HEK293 (cell line): ENCODE measurements around the gene TPBGL.

Source experiments
- CTCF ChIA-PET: fragments of 350-600 bp; formaldehyde crosslinking; extraction: SDS; loops from one replicate; lab custom pipeline; 2021; ENCODE audit warnings: antibody characterized with exemption; lab: Yijun Ruan, JAX
- POLR2A ChIA-PET: fragments of 300-600 bp; formaldehyde crosslinking; extraction: SDS; loops from one replicate; lab custom pipeline; 2020; ENCODE audit warnings: antibody characterized with exemption, inconsistent platforms; lab: Yijun Ruan, JAX
- H3K27ac ChIP-seq: fragments of 200-500 bp; sonication (Bioruptor generic); 2 replicates; pipeline ENCODE4 v1.5.1; 2014; ENCODE audit warnings: low read depth, low read length, control low read depth, inconsistent platforms; ENCODE audit errors: extremely low read depth
- H3K36me3 ChIP-seq, 2 experiments: fragments of 200-500 bp in 1 of 2; sonication (Bioruptor generic) in 1 of 2; 1 replicate in 1 of 2; 2 replicates in 1 of 2; pipeline ENCODE4 v1.5.1; 2014 to 2017; ENCODE audit warnings: inconsistent platforms in 2 of 2, low read length in 2 of 2; ENCODE audit not compliant: control insufficient read depth in 2 of 2, insufficient read depth in 1 of 2
- H3K4me1 ChIP-seq: fragments of 200-500 bp; sonication (Bioruptor generic); 2 replicates; pipeline ENCODE4 v1.5.1; 2014; ENCODE audit warnings: mild to moderate bottlenecking, low read length, inconsistent platforms; ENCODE audit not compliant: control insufficient read depth, insufficient read depth
- H3K4me3 ChIP-seq: 2 replicates; pipeline ENCODE4 v1.5.1; 2011; ENCODE audit warnings: low read depth, mild to moderate bottlenecking, control low read depth, low read length, moderate library complexity
- H3K9me3 ChIP-seq: fragments of 200-500 bp; sonication (Bioruptor generic); 2 replicates; pipeline ENCODE4 v1.5.1; 2014; ENCODE audit warnings: low read depth, low read length, inconsistent platforms; ENCODE audit not compliant: control insufficient read depth, insufficient read depth
- AEBP2 ChIP-seq: fragments of 450-650 bp; formaldehyde crosslinking; IDR thresholded peaks from 2 replicates; pipeline ENCODE4 v1.5.1; 2016; ENCODE audit warnings: missing biosample characterization, missing genetic modification characterization, borderline replicate concordance
- ATF2 ChIP-seq: fragments of 450-650 bp; formaldehyde crosslinking; IDR thresholded peaks from 2 replicates; pipeline ENCODE4 v1.5.1; 2016; ENCODE audit warnings: missing biosample characterization, missing genetic modification characterization, low read depth
- EGR2 ChIP-seq: fragments of 450-650 bp; formaldehyde crosslinking; IDR thresholded peaks from 2 replicates; pipeline ENCODE4 v1.5.1; 2016; ENCODE audit warnings: low read depth, missing biosample characterization, missing genetic modification characterization
- HOXD13 ChIP-seq: sonication (generic); formaldehyde crosslinking; IDR thresholded peaks from 2 replicates; pipeline ENCODE4 v1.8.0; 2022; ENCODE audit warnings: missing genetic modification reagents, borderline replicate concordance
- INSM2 ChIP-seq: fragments of 450-650 bp; formaldehyde crosslinking; IDR thresholded peaks from 2 replicates; pipeline ENCODE4 v1.5.1; 2016; ENCODE audit warnings: missing biosample characterization, missing genetic modification characterization
- MEIS1 ChIP-seq: sonication (generic); formaldehyde crosslinking; IDR thresholded peaks from 2 replicates; pipeline ENCODE4 v1.8.1; 2022; ENCODE audit warnings: missing genetic modification reagents, mild to moderate bottlenecking, borderline replicate concordance
- REST ChIP-seq: fragments of 450-650 bp; formaldehyde crosslinking; IDR thresholded peaks from 2 replicates; pipeline ENCODE4 v1.5.1; 2016; ENCODE audit warnings: missing biosample characterization, missing genetic modification characterization
- SALL2 ChIP-seq: fragments of 450-650 bp; formaldehyde crosslinking; IDR thresholded peaks from 2 replicates; pipeline ENCODE4 v1.5.0; 2017; ENCODE audit warnings: missing biosample characterization, mild to moderate bottlenecking, missing genetic modification characterization, borderline replicate concordance
- SP3 ChIP-seq: fragments of 450-650 bp; formaldehyde crosslinking; IDR thresholded peaks from 2 replicates; pipeline ENCODE4 v1.5.1; 2016; ENCODE audit warnings: missing biosample characterization, missing genetic modification characterization
- ZBTB1 ChIP-seq: fragments of 450-650 bp; formaldehyde crosslinking; IDR thresholded peaks from 2 replicates; pipeline ENCODE4 v1.5.1; 2016; ENCODE audit warnings: missing biosample characterization, missing genetic modification characterization
- ZBTB44 ChIP-seq: fragments of 450-650 bp; IDR thresholded peaks from 2 replicates; pipeline ENCODE4 v1.5.1; 2018; ENCODE audit warnings: missing biosample characterization, mild to moderate bottlenecking, missing genetic modification characterization
- ZFP41 ChIP-seq: fragments of 450-650 bp; formaldehyde crosslinking; IDR thresholded peaks from 2 replicates; pipeline ENCODE4 v1.5.1; 2016; ENCODE audit warnings: missing biosample characterization, missing genetic modification characterization, borderline replicate concordance
- ZNF10 ChIP-seq: fragments of 450-650 bp; formaldehyde crosslinking; IDR thresholded peaks from 2 replicates; pipeline ENCODE4 v1.5.1; 2017; ENCODE audit warnings: missing biosample characterization, missing genetic modification characterization
- ZNF114 ChIP-seq: fragments of 450-650 bp; formaldehyde crosslinking; IDR thresholded peaks from 2 replicates; pipeline ENCODE4 v1.5.0; 2017; ENCODE audit warnings: missing biosample characterization, missing genetic modification characterization
- ZNF23 ChIP-seq: fragments of 450-650 bp; formaldehyde crosslinking; IDR thresholded peaks from 2 replicates; pipeline ENCODE4 v1.5.1; 2016; ENCODE audit warnings: missing biosample characterization, missing genetic modification characterization, borderline replicate concordance
- ZNF239 ChIP-seq: fragments of 450-650 bp; formaldehyde crosslinking; IDR thresholded peaks from 2 replicates; pipeline ENCODE4 v1.5.1; 2016; ENCODE audit warnings: missing biosample characterization, missing genetic modification characterization
- ZNF302 ChIP-seq: fragments of 450-650 bp; formaldehyde crosslinking; IDR thresholded peaks from 2 replicates; pipeline ENCODE4 v1.5.1; 2016; ENCODE audit warnings: missing biosample characterization, missing genetic modification characterization, low read depth
- ZNF366 ChIP-seq: fragments of 450-650 bp; formaldehyde crosslinking; conservative IDR thresholded peaks from 2 replicates; pipeline ENCODE4 v1.5.1; 2016; ENCODE audit warnings: missing biosample characterization, missing genetic modification characterization
- ZNF416 ChIP-seq: fragments of 450-650 bp; formaldehyde crosslinking; IDR thresholded peaks from 2 replicates; pipeline ENCODE4 v1.5.1; 2016; ENCODE audit warnings: missing biosample characterization, missing genetic modification characterization
- ZNF423 ChIP-seq: fragments of 450-650 bp; formaldehyde crosslinking; IDR thresholded peaks from 2 replicates; pipeline ENCODE4 v1.5.1; 2016; ENCODE audit warnings: missing biosample characterization, missing genetic modification characterization
- ZNF549 ChIP-seq: fragments of 450-650 bp; IDR thresholded peaks from 2 replicates; pipeline ENCODE4 v1.5.1; 2018; ENCODE audit warnings: missing biosample characterization, missing genetic modification characterization, mild to moderate bottlenecking, inconsistent platforms, moderate library complexity
- ZNF585B ChIP-seq: fragments of 450-650 bp; formaldehyde crosslinking; IDR thresholded peaks from 2 replicates; pipeline ENCODE4 v1.5.1; 2016; ENCODE audit warnings: missing biosample characterization, missing genetic modification characterization
- ZNF654 ChIP-seq: fragments of 450-650 bp; formaldehyde crosslinking; IDR thresholded peaks from 2 replicates; pipeline ENCODE4 v1.5.1; 2016; ENCODE audit warnings: low read depth, missing biosample characterization, missing genetic modification characterization
- ZNF791 ChIP-seq: fragments of 450-650 bp; formaldehyde crosslinking; IDR thresholded peaks from 2 replicates; pipeline ENCODE4 v1.5.1; 2016; ENCODE audit warnings: missing biosample characterization, missing genetic modification characterization
- ZNF830 ChIP-seq: fragments of 450-650 bp; IDR thresholded peaks from 2 replicates; pipeline ENCODE4 v1.5.0; 2018; ENCODE audit warnings: missing biosample characterization, missing genetic modification characterization, low read depth, mild to moderate bottlenecking, moderate library complexity
- ZNF837 ChIP-seq: fragments of 450-650 bp; formaldehyde crosslinking; IDR thresholded peaks from 2 replicates; pipeline ENCODE4 v1.5.1; 2016; ENCODE audit warnings: missing biosample characterization, missing genetic modification characterization
- ZSCAN4 ChIP-seq: fragments of 450-650 bp; formaldehyde crosslinking; IDR thresholded peaks from 2 replicates; pipeline ENCODE4 v1.5.1; 2017; ENCODE audit warnings: missing biosample characterization, missing genetic modification characterization

TPBGL gene

GRCh38 chr11:75276186-75276585 is 35.6 kb downstream of the TPBGL start:
- no peak overlapping the region for H3K4me3 ChIP-seq
- no peaks in the 10 kb centered on the region for H3K9me3 ChIP-seq
- CTCF ChIA-PET: interaction anchor here (0.6 to 5.0 kb wide), 7 partner anchors 11 to 254 kb away, joined by 3 to 53 read pairs (median 4); no protein-coding TSS in a partner anchor
- H3K4me1 ChIP-seq: no peaks in the 10 kb centered on the region
- POLR2A ChIA-PET: no interaction called here
- H3K36me3 ChIP-seq: peaks cover 0 to 27% of the 10 kb centered on the region in 2 experiments; a peak in 1 of 3 replicates
- TF ChIP-seq ZFP41 (tag by site-specific recombination) (no peak), ZBTB1 (tag by site-specific recombination) (no peak), ZNF837 (tag by site-specific recombination) (no peak), MEIS1 (no peak), ZNF23 (tag by site-specific recombination) (no peak), ZSCAN4 (tag by site-specific recombination) (no peak), AEBP2 (tag by site-specific recombination) (no peak), ZNF423 (no peak), ZNF366 (tag by site-specific recombination) (no peak), INSM2 (tag by site-specific recombination) (no peak), ZNF585B (tag by site-specific recombination) (no peak), ZNF791 (no peak), ZNF654 (tag by site-specific recombination) (no peak), ZNF302 (tag by site-specific recombination) (no peak), HOXD13 (CRISPR knock-in tag) (no peak), ZBTB44 (no peak), ATF2 (no peak), EGR2 (no peak)
- TF ChIP-seq, all 188 proteins: peak for 0
- H3K27ac ChIP-seq: no peak overlapping the region

- H3K4me3 ChIP-seq: no peak overlapping the region
- no peak overlapping the region for H3K27ac ChIP-seq
- no peaks in the 10 kb centered on the region for H3K4me1 ChIP-seq
- no peaks in the 10 kb centered on the region for H3K9me3 ChIP-seq
- ChIA-PET POLR2A (no interaction called here), CTCF (interaction anchor here (0.6 to 5.0 kb wide), 8 partner anchors 11 to 339 kb away, joined by 3 to 53 read pairs (median 4); no protein-coding TSS in a partner anchor)
- peaks cover 0 to 31% of the 10 kb centered on the region in 2 experiments; a peak in 1 of 3 replicates for H3K36me3 ChIP-seq
- TF ChIP-seq ZNF830 (no peak), ZNF10 (tag by site-specific recombination) (no peak), ZNF549 (no peak), REST (tag by site-specific recombination) (no peak), SP3 (tag by site-specific recombination) (no peak), SALL2 (no peak), ZNF239 (tag by site-specific recombination) (no peak), ZNF416 (tag by site-specific recombination) (no peak), ZNF114 (tag by site-specific recombination) (no peak)
Observed at GRCh38 chr11:75276686-75277085, 36.1 kb downstream of the TPBGL start.
